GM18508 (cell line): Measurements from ENCODE around the gene CCM2.
"Not testable (repeated sequence)": the region's sequence is repeated elsewhere in the genome, so short reads cannot be mapped to it uniquely, and the experiment has no call there.

ENCODE experiments used
- ATAC-seq: cut with Tn5 transposase; IDR thresholded peaks from one replicate; pipeline ENCODE4 v1.9.1; 2021; ENCODE audit warnings: moderate number of reproducible peaks; ENCODE audit not compliant: insufficient read depth, unreplicated experiment

CCM2 gene

DNA sequence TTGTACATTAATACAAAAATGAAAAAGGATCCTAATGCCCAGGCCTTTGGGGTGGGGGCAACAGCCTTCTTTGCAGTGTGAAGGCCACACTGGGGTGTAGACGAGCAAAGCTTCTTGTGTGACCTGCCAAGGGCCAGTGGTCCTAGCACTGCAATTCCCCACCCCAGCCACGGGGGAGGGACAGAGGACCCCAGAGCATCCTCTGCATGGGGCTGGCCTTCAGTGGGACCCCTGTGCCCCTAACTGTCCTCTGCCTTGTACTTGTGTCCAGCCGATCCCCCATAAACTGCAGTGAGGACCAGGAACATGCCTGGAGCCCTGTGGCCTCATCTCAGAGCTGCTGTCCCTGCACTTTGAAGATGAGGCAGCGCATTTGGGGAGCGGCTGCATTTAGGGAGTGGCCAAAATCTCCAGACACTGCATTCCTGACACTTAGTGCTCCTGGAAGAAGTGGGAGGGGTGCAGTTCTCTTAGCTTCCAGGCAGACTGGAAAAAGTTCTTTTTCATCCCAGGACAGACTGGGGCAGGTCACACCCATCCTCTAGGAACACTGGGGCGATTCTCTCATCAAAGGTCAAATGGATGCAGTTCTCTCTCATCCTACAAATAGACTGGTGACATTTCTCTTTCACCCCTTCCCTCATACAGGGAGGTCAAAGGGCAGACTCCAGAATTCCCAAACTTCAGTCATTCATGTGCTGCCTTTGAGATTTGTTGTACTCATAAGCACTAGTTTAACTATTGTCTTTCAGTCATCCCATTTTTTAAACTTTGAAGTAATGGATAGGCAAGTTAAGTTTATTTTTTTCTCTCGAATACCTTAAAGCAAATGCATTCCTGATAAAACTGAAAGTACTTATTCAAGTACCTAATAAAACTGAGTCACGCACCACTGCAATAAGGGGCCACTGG, 20.3 kb upstream of the CCM2 start:
- ATAC-seq: peak; percentile 2

DNA sequence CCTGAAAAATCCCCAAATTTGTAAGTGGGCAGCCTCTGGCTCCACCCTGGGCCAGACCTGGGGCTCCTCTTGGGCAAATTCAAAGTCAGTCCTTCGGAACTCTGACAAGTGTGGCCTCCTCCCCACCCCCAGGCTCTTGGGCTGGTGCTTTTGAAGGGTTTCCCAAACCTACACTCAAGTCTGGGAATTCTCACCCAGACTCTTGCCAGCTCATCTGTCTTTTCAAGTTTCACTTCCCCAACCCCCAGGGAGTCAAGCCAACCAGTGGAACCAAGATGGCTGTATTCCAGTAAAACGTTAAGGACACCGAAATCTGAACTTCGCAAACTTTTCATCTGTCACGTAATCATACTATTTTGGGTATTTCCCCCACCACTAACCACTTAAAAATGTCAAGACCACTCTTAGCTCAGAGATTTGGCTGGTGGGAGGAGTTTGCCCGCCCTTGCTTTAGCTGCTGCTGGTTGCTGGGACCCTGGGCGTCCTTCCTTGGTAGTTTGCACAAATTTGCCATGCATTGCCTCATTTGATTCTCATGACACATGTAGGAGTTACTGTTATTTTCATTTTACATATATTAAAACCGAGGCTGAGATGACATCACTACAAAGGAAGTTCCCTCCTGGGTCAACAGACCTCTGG, 19.5 kb upstream of the CCM2 start:
- peak; percentile 29 for ATAC-seq

DNA sequence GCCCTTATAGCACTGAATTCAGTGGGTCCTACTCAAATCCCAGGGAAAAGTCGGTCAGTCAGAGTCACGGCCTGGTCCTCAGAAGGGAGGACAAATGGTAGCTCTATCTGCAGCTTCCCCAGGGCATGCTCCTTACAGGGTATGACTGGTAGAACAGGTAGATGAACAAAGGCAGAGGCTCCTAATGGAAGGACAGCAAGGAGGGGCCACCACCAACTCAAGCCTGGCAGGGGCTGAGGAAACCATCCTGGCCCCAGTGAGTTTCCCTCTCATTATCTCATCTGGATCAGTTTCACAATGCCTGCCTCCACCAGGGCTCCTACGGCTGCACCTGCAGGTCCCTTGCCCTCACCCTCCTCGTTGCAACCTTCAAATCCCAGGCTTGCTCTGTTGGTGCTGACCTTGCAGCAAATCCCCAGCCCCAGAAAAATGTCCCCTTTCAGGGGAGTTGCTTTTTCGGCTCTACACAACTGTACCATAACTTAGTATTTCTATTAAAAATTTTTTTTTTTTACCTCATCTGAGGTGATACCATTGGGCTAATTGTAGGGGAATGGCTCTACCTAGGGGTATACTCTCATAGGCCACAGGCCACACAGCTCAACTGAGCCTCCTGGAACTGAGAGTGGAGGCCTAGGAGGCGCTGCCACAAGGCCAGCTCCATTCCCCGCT, 18.8 kb upstream of the CCM2 start:
- ATAC-seq: no peak

GRCh38 chr7:44982535-44982923, 17.5 kb upstream of the CCM2 start:
- no peak for ATAC-seq

DNA sequence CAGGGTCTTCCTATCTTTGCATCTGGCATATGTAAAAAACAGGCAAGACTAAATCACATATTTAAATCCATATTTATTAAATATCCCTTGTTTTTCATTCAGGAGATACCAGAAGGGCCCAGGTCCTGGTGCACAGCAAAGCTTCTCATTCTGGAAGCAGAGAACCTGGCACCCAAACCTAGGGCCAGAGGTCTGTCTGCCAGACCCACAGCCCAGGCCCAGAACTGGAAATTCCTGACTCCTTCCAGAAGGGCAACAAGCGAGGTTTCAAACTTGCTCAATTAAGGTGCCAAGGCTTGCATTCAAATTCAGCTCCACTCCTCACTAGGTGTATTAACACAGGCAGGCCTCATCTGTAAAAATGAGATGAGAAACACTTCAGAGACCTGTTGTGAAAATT, 17.0 kb upstream of the CCM2 start:
- no peak for ATAC-seq

DNA sequence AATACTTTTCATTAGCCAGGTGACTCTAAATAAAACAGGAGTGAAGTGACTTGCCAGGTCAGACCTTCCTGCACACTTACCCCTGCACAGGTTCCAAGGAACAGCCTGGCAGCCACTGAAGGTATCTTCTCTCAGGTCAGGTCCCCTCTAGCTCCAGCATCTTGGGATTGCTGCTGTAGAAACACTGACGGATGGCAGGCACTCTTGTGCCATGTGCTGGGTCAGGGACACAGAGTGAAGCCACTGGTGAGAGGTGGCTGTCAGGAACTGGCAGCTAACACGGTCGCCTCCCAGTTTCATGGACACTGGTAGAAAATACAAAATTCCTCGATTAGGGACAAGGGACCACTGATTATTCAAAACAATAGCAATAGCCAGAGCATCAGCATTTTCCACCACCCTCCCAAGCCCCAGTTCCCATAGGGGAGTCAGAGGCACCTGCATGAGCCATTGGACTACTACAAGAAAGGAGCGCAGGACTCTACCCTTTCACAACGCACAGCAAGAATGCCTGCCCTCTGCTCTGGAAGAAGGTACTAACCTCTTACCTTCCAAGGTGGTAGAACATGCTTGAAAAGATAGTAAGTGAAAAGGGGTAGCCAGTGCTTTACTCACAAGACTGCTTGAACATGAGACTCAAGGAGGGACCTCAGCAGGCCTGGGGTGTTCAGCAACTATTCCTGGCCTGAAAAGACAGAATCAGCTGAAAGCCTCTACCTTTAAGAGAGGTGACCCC, 16.1 kb upstream of the CCM2 start:
- no peak for ATAC-seq

DNA sequence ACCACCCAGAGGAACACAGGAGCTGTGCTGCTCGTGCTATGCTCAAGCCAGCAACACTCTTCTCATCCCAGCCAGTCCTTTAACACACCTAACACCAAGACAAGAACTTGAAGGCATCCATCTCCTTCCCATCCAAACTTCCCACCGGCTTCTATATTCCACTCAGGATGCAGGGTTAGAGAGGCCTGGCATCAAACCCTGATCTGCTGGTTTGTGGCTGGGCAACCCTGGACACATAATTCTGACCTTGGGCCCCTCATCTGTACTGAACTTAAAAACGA, 15.6 kb upstream of the CCM2 start:
- ATAC-seq: no peak

DNA sequence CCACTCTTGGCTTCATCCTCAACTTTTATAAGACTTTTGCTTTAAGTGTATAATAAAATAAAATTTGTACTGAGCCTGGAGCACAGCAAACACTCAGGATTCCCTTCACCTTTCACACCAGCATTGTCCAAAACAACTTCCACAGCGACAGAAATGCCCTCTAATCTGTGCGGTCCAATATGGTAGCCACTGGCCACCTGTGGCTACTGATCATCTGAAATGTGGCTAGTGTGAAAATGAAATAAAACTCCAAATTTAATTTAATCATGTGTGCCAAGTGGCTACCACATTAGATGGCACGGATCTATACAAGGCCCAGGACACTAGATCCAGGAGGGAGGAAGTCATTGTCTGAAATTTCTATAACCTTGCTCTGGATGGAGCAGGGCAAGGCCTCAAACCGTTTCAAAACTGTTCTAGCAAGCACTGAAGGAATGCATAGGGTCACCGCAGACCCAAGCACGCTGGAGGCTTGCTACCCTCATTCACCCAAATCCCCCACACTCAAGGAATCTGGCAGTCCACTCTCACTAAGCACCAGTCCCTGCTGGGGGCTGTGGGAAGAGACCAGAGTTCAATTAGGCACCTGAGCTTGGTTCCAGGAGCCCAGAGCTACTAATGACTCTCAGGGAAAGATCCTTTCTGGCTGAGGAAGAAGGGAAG, 14.8 kb upstream of the CCM2 start:
- no peak for ATAC-seq

DNA sequence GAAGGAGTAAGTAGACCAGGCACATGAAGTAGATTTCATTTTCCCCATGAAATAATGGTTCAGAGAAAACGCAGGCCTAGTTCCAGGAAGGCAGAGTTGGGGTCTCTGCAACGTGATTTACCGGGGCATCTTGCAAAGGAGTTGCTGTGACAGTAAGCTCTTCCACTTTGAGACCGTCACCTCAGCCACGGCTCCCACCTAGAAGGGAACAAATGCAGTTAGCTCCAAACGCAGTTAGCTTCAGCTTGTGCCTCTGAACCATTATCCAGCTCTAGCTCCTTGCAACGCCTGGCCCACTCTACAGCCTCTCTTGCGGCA, 14.1 kb upstream of the CCM2 start:
- peak; percentile 13 for ATAC-seq

GRCh38 chr7:44986218-44987053, 13.6 kb upstream of the CCM2 start:
- peak; percentile 78 for ATAC-seq

GRCh38 chr7:44987457-44987856, 12.5 kb upstream of the CCM2 start:
- ATAC-seq: no peak

DNA sequence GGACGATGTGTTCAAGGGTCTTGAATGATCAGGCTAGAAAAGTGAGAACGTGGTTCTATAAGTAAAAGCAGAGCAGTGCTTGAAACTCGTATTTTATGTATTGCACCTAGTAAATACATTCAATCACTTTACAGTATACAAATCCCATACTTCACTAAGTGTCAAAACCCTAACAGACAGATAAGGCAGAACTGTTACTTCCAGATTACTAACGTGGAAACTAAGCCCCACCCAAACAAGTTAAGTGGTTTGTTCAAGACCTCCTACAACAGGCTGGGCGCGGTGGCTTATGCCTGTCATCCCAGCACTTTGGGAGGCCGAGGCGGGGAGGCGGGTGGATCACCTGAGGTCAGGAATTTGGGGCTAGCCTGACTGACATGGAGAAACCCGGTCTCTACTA, 12.0 kb upstream of the CCM2 start:
- ATAC-seq: no peak

GRCh38 chr7:44988701-44989100, 11.3 kb upstream of the CCM2 start:
- ATAC-seq: no peak

DNA sequence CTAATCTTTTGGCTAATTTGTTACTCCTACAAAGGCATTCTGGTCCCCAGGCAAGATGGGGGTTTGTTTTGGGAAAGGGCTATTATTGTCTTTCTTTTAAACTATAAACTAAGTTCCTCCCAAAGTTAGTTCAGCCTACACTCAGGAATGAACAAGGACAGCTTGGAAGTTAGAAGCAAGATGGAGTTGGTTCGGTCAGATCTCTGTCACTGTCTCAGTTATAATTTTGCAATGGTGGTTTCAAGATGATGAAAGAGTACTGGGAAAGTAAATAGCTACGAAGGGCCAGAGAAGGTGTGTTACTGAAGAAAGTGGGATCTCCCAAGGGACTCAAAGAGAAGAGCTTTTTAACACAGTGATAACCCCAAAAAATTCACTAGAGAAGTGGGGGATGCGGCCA, 10.9 kb upstream of the CCM2 start:
- no peak for ATAC-seq

GRCh38 chr7:44990109-44991023, 9.6 kb upstream of the CCM2 start:
- no peak for ATAC-seq

- not testable (repeated sequence) for ATAC-seq
Observed at GRCh38 chr7:44992004-44992795, 7.8 kb upstream of the CCM2 start.

DNA sequence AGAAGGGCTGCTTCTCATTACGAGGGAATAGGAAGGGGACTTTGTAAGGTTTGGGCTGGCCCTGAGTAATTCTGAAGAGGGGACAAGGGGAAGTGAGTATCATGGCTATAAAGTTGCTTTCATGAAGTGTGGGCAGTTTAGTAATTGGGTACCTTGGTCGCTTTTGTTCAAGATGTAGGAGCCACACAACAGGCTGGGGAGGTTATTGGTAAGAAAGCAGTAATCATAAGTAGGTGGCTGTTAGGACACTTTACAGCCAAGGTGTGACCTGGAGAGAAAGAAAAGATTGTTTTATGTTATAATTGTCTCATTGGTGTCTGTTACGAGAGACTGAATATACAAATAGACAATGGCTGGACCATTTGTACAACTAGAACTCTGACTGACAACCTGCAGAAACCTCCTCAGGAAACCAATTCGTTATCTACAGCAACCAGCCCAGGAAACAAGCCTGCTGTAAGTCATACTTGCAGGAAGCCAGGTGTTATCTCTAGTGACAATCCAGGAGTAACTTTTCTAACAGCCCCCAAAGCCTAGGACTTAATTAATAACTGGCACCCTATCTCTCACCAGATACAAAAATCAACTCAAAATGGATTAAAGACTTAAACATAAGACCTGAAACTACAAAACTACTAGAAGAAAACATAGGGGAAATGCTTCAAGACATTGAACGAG, 5.0 kb upstream of the CCM2 start:
- ATAC-seq: no peak
